Activated T-cell treated with anti-CD3 and anti-CD28 coated beads for 48 hours (primary cell): ENCODE results near the gene IL22RA2.

Experiments used
- DNase-seq: peaks from one replicate; pipeline ENCODE4 v3.0.0-alpha.2; 2020; ENCODE audit warnings: low read depth

IL22RA2 gene

DNA sequence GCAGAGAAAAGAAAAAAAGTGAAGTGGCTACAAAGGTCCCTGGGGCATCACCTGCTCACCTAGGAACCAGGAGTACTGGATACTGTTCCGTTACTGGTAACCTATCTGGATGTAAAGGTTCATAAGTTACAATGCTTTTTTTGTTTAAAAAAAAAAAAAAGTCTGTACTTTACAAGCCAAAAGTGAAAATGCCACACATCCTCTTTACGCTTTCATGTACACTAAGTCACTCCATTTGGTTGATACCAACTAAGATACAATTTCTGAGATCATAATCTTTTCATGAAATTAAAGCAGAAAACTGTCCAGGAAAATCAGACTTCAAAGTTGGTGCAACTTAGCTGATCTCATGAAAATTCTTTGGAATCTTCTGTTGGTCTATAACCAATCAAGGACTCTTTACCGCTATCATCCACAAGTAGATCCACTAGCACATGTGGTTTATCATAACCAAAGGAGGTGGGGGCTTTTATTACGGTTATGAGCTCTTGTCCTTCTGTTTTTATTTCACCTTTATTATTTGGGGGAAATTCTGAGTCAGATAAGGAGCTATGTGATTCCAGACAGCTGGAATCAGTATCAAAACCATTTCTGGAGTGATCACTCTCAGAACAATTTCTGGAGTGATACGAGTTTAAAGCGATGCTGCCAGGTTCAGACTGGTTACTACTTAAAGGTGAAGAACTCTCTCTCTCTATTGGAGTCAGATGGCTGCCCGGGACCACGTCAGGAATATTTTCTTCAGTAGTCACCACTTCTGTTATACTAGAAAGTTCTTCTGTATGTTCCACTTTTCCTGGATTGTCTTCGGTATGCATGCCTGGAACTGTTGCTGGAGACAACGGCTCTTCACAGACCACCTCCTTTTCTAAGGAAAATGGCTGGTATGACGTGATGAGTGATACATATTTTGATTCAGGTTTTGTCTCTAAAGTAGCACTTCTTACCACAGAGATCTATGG, 24.5 kb upstream of the IL22RA2 start:
- no peak for DNase-seq

DNA sequence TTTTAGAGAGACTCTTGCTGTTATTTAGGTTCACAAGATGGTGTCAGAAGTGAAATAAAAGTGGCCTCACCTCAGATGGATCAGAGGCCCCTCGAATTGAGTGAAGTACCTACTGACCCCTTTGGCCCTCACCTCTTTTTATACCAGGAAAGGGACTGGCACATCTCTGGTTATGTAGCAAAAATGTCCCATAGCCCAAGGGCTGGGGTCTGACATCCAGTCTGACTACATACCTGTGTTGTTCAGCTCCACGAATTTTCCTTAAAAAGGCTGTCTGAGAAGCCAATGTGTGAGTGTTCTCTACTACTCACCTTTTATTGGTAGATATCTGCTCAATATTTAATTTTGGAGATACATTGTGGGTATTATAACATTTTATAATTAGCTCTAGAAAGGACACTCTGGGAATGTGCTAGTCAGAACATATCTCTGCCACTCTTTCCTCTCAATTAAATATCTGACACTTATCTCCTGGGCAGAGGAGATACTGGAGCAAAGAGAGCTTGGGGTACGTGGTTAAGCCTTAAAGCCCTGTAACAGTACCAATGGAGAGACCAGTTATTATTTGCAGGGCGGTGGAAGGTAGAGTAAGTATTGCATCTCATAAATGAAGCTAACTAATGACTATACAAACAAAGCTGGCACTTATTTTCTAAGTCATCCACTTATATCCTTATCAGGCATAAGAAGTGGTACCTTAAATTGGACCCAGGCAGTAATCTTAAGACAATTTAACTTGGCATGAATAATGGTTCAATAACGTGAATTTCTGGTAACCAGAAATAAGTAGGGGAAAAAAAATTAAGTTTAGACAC, 20.0 kb upstream of the IL22RA2 start:
- no peak for DNase-seq

GRCh38 chr6:137192821-137193220, 19.4 kb upstream of the IL22RA2 start:
- DNase-seq = no peak

GRCh38 chr6:137191670-137192069, 18.2 kb upstream of the IL22RA2 start:
- DNase-seq = no peak

DNA sequence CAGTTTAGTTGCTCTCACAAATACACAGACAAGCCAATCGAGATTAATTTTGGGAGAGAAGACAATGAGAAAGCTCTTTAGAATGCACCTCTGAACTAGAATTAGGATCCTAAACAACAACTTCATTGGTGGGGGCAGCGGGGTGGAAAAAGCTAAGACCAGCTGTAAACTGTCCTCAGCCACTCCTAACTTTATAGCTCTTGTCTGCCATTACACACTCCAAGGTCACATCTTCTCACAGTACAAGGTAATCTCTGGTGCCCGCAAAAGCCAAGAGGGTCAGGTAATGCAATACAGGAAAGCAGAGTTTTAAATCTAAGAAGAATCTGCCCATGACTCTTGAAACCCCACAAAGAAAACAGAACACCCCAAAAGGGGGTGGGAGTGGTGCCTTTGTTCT, 17.8 kb upstream of the IL22RA2 start:
- no peak for DNase-seq

DNA sequence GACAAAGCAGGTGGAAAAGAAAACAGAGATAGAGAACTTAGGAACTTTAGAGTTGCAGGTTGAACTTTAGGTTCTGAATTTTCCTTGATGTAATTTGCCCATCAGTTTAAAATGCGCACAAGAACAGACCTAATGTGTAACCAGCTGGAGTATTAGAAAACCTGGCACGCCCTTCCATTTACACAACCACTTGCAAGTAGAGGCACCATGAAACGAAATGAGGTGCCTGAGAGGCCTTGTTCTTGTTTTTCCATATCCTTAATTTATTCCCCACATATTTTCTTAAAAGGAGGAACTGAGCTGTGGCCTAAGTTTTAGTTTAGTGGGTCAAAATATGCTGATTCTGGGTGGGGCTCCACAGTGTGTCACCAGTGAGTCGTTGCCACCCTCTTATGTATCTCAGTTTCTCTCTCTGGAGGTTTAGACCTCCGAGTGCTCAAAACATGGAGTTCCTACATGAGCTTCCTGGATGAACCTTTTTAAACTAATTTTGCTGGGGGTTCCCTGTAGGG, 17.2 kb upstream of the IL22RA2 start:
- no peak for DNase-seq

DNA sequence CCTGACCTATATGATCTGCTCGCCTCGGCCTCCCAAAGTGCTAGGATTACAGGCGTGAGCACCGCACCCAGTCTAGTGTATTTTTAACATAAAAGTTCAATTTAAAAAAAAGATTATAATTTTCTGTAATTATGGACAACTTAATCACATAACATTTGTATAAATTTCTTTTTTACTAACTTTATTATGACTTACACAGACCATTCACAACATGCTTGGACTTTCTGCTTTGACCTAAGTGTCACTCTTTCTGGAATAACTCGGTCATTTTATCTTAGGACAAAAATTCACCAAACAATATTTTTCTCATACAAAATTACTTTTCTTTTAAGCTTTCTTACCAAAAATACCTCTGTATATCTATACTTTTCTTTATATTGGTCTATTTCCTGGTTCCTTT, 15.4 kb upstream of the IL22RA2 start:
- no peak for DNase-seq

DNA sequence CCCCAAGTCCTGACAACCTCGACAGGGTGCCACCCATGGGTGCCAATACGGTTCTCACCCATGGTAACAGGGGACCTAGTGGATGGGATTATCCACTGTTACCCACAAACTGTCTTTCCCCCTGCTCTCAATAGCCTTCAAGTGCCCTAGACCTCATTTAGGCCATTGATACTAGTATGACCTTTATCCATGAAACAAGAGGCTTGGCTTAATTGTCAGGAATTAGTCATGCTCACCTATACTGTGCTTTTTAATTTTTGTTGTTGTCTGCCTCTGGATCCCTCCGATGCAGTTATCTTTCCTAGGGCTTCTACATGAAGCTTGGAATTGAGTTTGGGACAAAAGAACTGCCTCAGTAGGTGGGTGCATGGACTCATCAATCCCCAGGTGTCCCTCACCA, 11.8 kb upstream of the IL22RA2 start:
- no peak for DNase-seq

DNA sequence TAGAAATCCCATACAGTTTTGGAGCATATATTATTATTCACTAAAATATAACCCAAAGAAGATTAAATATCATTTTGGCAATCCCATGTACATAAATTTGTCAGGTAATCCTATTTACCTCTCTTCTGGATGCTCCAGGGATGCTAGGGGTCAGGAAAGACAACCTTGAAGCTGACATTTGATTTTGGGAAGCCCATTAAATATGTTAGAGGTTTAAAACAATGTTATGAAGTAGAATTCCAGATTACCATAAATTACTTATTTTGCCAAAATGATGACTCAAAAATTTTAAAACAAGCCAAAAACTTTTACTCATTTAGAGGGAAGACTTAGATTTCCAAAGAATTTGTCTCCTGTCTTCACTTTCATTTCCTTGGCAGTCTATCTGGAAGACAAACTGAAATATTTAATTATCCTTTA, 9.2 kb upstream of the IL22RA2 start:
- no peak for DNase-seq

- no peak for DNase-seq
Measured at GRCh38 chr6:137181891-137182653, 8.6 kb upstream of the IL22RA2 start.

GRCh38 chr6:137177611-137178010, 4.2 kb upstream of the IL22RA2 start:
- no peak for DNase-seq

- no peak for DNase-seq
Measured at GRCh38 chr6:137176729-137177128, 3.3 kb upstream of the IL22RA2 start.

DNA sequence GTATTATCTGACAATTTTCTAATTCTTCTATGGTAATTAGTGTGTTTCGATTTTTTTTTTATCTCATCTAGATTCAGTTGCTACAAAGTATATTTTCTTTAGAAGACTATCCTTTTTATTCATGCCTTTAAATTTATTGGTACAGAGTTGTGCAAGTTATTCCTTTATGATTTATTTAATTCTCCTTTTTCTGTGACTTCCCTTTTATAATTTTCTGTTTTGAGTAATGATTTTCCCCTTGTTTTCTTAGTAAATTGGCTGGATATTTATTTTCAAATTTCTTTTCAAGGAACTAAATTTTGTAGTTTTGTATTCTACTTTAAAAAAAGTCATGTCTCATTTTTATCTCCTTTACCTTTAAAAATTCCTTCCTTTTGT, 2.4 kb upstream of the IL22RA2 start:
- no peak for DNase-seq

DNA sequence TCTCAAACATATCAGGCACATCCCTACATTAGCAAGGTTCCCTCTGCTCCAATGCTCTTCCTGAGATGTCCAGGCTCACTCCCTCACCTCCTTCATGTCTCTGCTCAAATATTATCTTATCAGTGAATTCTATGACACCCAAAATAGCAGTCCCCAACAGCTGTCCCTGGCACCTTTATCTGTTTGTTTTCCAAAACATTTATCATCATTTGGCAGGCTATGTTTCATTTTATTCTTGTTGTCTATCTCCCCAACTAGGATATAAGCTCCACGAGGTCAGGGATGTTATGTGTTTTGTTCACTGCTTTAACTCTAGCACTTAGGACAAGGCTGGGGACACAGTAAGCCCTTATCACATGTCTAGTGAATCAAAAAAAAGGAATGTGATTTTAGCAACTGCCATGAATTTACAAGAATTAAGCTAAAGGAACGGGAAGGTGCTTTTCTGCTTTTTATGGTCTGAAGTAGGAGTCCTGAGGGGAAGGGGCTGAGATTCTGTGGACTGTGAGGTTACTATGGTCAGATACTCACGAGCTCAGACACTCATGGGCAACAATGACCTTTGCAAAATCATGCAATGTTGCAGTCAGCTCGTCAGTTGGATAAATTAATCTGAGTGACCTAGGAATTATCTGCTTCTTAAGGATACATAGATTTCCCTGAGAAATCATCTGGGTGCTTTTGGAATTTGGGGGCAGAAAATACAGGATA, 1.9 kb upstream of the IL22RA2 start:
- no peak for DNase-seq

DNA sequence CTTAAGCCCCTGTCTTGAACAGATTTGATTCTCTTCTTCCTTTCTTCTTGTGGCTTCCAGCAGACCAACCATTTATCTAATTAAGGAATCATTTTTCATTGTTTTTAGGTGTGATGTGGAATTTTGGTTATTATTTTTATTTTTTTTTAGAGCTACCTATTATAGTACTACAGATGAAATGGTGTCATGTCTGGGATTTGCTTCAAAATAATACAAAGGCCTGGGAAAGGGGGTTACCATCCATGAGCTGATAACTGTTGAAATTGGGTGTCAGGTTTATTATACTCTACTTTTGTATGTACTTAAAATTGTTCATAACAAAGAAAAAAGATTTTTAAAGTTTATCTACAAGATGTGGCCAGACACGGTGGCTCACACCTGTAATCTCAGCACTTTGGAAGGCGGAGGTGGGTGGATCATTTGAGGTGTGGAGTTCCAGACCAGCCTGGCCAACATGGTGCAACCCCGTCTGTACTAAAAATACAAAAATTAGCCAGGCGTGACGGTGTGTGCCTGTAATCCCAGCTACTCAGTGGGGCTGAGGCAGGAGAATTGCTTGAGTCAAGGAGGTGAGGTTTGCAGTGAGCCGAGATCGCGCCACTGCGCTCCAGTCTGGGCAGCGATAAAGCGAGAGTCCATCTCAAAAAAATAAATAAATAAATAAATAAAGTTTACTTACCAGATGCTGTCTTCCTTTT, 561 bp downstream of the IL22RA2 start:
- DNase-seq = no peak

- no peak for DNase-seq
Measured at GRCh38 chr6:137171824-137172733, 1.4 kb downstream of the IL22RA2 start.

DNA sequence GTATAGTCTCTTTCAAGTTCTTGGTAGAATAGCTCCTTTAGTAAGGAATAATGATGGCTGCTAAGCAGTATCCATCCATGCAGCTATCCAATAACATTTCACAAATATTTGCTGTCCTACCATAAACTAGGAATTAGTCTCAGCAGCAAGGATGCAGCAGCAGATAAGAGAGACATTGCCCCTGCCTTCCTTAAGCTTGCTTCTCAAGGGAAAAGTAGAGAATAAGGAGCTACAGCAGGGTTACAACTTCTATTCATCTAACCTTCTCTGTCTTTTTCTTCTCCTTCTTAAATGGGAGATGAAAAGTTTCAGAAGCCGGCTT, 2.4 kb downstream of the IL22RA2 start:
- no peak for DNase-seq

- DNase-seq = no peak
Measured at GRCh38 chr6:137170266-137171052, 3.0 kb downstream of the IL22RA2 start.

GRCh38 chr6:137167702-137168377, 5.6 kb downstream of the IL22RA2 start:
- no peak for DNase-seq
